IMR-90 (cell line): ENCODE results near the gene EDEM1. TPM values are rescaled to one million over a fixed set of nuclear protein-coding genes. Genes with fewer than 3 reads are reported as not detected.
A peak's percentile ranks its signal among the peaks of the same experiment; 100 is the strongest.

Experiments
- ATAC-seq: fragments of 200-7000 bp; cut with Tn5 transposase; 2 replicates; pipeline ENCODE4 v1.9.1; 2020; ENCODE audit warnings: low read depth, mild to moderate bottlenecking, moderate library complexity
- BruUV-seq: library from RNA; stranded (reverse); fragments of 400-500 nt; replicated peaks from 2 replicates; lab custom pipeline; 2021; lab: Mats Ljungman, UMichigan
- CTCF ChIA-PET: fragments of 300-600 bp; formaldehyde crosslinking; extraction: SDS; loops from one replicate; lab custom pipeline; 2021; ENCODE audit warnings: antibody characterized with exemption; lab: Yijun Ruan, JAX
- POLR2A ChIA-PET: fragments of 300-600 bp; sonication (Branson Sonifier 250); formaldehyde crosslinking; loops from one replicate; lab custom pipeline; 2022; ENCODE audit warnings: antibody characterized with exemption; ENCODE audit not compliant: unreplicated experiment; lab: Charles Lee
- DNase-seq: peaks from one replicate; pipeline ENCODE4 v3.0.0; 2013
- H2AFZ ChIP-seq: replicated peaks from 2 replicates; pipeline ENCODE3; 2013; ENCODE audit warnings: low read length, mild to moderate bottlenecking; ENCODE audit not compliant: poor library complexity
- H2AK5ac ChIP-seq: 2 replicates; pipeline ENCODE4 v1.6.1; 2013; ENCODE audit warnings: low read depth, low read length, inconsistent platforms
- H2AK9ac ChIP-seq: replicated peaks from 2 replicates; pipeline ENCODE3; 2013; ENCODE audit warnings: mild to moderate bottlenecking, low read depth, low read length, moderate library complexity; ENCODE audit not compliant: poor library complexity
- H2BK120ac ChIP-seq: 2 replicates; pipeline ENCODE4 v1.6.1; 2013; ENCODE audit warnings: low read depth, low read length, inconsistent platforms
- H2BK15ac ChIP-seq: 3 replicates; pipeline ENCODE4 v1.6.1; 2013; ENCODE audit warnings: low read depth, low read length, inconsistent platforms
- H2BK20ac ChIP-seq: 2 replicates; pipeline ENCODE4 v1.6.1; 2013; ENCODE audit warnings: low read depth, mild to moderate bottlenecking, inconsistent platforms, low read length, moderate library complexity
- H2BK5ac ChIP-seq: 2 replicates; pipeline ENCODE4 v1.6.1; 2013; ENCODE audit warnings: mild to moderate bottlenecking, low read depth, low read length, inconsistent platforms; ENCODE audit not compliant: poor library complexity, severe bottlenecking
- H3K14ac ChIP-seq: replicated peaks from 2 replicates; pipeline ENCODE4 v1.6.1; 2013; ENCODE audit warnings: low read depth, low read length, inconsistent platforms
- H3K18ac ChIP-seq: 2 replicates; pipeline ENCODE4 v1.6.1; 2013; ENCODE audit warnings: low read depth, low read length, control low read depth
- H3K23ac ChIP-seq: 2 replicates; pipeline ENCODE4 v1.6.1; 2013; ENCODE audit warnings: low read depth, low read length, inconsistent platforms
- H3K27ac ChIP-seq: 2 replicates; pipeline ENCODE4 v1.5.1; 2013; ENCODE audit warnings: mild to moderate bottlenecking, control low read depth, low read length; ENCODE audit not compliant: insufficient read depth
- H3K27me3 ChIP-seq: 2 replicates; pipeline ENCODE4 v1.6.1; 2013; ENCODE audit warnings: low read length; ENCODE audit not compliant: control insufficient read depth, insufficient read depth
- H3K36me3 ChIP-seq: 2 replicates; pipeline ENCODE4 v1.6.1; 2013; ENCODE audit warnings: low read length, mixed read lengths; ENCODE audit not compliant: control insufficient read depth, insufficient read depth
- H3K4ac ChIP-seq: 2 replicates; pipeline ENCODE4 v1.6.1; 2013; ENCODE audit warnings: low read depth, low read length, inconsistent platforms
- H3K4me1 ChIP-seq: 2 replicates; pipeline ENCODE4 v1.6.1; 2013; ENCODE audit warnings: low read length, mixed read lengths; ENCODE audit not compliant: control insufficient read depth, insufficient read depth
- H3K4me2 ChIP-seq: 2 replicates; pipeline ENCODE4 v1.6.1; 2013; ENCODE audit warnings: low read depth, mild to moderate bottlenecking, control low read depth, low read length, moderate library complexity
- H3K4me3 ChIP-seq: 2 replicates; pipeline ENCODE4 v1.5.1; 2013; ENCODE audit warnings: low read depth, mild to moderate bottlenecking, control low read depth, low read length, moderate library complexity; ENCODE audit not compliant: insufficient read depth
- H3K56ac ChIP-seq: 2 replicates; pipeline ENCODE4 v1.6.1; 2013; ENCODE audit warnings: low read length, inconsistent platforms; ENCODE audit not compliant: insufficient read depth; ENCODE audit errors: extremely low read depth
- H3K79me1 ChIP-seq, 2 experiments: 2 replicates each; pipeline ENCODE4 v1.6.1; 2013; ENCODE audit warnings: low read length in 2 of 2, inconsistent platforms in 1 of 2, low read depth in 1 of 2
- H3K9ac ChIP-seq: 2 replicates; pipeline ENCODE4 v1.6.1; 2013; ENCODE audit warnings: low read depth, low read length, control low read depth
- H3K9me1 ChIP-seq: 2 replicates; pipeline ENCODE4 v1.6.1; 2013; ENCODE audit warnings: low read length, inconsistent platforms; ENCODE audit not compliant: insufficient read depth
- H3K9me3 ChIP-seq: 2 replicates; pipeline ENCODE4 v1.6.1; 2013; ENCODE audit warnings: low read length; ENCODE audit not compliant: control insufficient read depth, insufficient read depth
- H4K20me1 ChIP-seq: 2 replicates; pipeline ENCODE4 v1.6.1; 2013; ENCODE audit warnings: low read length, inconsistent platforms; ENCODE audit not compliant: insufficient read depth
- H4K5ac ChIP-seq: 2 replicates; pipeline ENCODE4 v1.6.1; 2013; ENCODE audit warnings: mild to moderate bottlenecking, low read depth, low read length, control low read depth
- H4K8ac ChIP-seq, 2 experiments: 2 replicates each; pipeline ENCODE4 v1.6.1; 2013; ENCODE audit warnings: low read depth in 2 of 2, low read length in 2 of 2, control low read depth in 1 of 2, inconsistent platforms in 1 of 2
- H4K91ac ChIP-seq: 2 replicates; pipeline ENCODE4 v1.6.1; 2013; ENCODE audit warnings: low read depth, low read length, inconsistent platforms; ENCODE audit not compliant: insufficient read depth
- BHLHE40 ChIP-seq: fragments of 150-350 bp; IDR thresholded peaks from 2 replicates; pipeline ENCODE4 v1.6.1; 2016; ENCODE audit warnings: mild to moderate bottlenecking, low read depth, low read length
- CEBPB ChIP-seq: IDR thresholded peaks from 2 replicates; pipeline ENCODE4 v1.6.1; 2012; ENCODE audit warnings: low read depth, low read length, improper control_type of control experiment
- CTCF ChIP-seq: conservative IDR thresholded peaks from 2 replicates; pipeline ENCODE4 v1.5.1; 2012; ENCODE audit warnings: mild to moderate bottlenecking, low read depth, low read length, improper control_type of control experiment
- FOS ChIP-seq: fragments of 150-350 bp; IDR thresholded peaks from 2 replicates; pipeline ENCODE4 v1.6.1; 2016; ENCODE audit warnings: low read depth, low read length
- MAFK ChIP-seq: IDR thresholded peaks from 2 replicates; pipeline ENCODE4 v1.6.1; 2012; ENCODE audit warnings: low read depth, low read length, improper control_type of control experiment
- MAZ ChIP-seq: IDR thresholded peaks from 2 replicates; pipeline ENCODE4 v1.6.1; 2012; ENCODE audit warnings: low read depth, mild to moderate bottlenecking, low read length, improper control_type of control experiment, moderate library complexity, borderline replicate concordance
- MXI1 ChIP-seq: IDR thresholded peaks from 2 replicates; pipeline ENCODE4 v1.6.1; 2012; ENCODE audit warnings: low read depth, mild to moderate bottlenecking, low read length, moderate library complexity, borderline replicate concordance
- NFE2L2 ChIP-seq: fragments of 150-350 bp; IDR thresholded peaks from 2 replicates; pipeline ENCODE4 v1.6.1; 2016; ENCODE audit warnings: low read depth, mild to moderate bottlenecking, low read length
- RAD21 ChIP-seq: IDR thresholded peaks from 2 replicates; pipeline ENCODE4 v1.6.1; 2012; ENCODE audit warnings: low read length, improper control_type of control experiment
- RFX5 ChIP-seq: IDR thresholded peaks from 2 replicates; pipeline ENCODE4 v1.8.0; 2012; ENCODE audit warnings: low read depth, mild to moderate bottlenecking, low read length, moderate library complexity
- SMC3 ChIP-seq: fragments of 150-350 bp; IDR thresholded peaks from 2 replicates; pipeline ENCODE4 v1.6.1; 2016; ENCODE audit warnings: low read depth, mild to moderate bottlenecking, antibody characterized with exemption, low read length, moderate library complexity
- WGBS, 2 experiments: methylation state at CpG; one replicate each; pipeline versions ENCODE4 v1.1.5 to v1.1.7; 2013; ENCODE audit warnings: missing lambda C conversion rate in 2 of 2; ENCODE audit not compliant: insufficient read length in 1 of 2; ENCODE audit errors: extremely low coverage in 2 of 2; 5-methylcytosine and 5-hydroxymethylcytosine counted together
- dilution Hi-C: fragments of 300-500 bp; cut with HindIII; formaldehyde crosslinking; loops from one replicate; pipeline ENCODE4 v1.14.3; 2018; ENCODE audit warnings: low sequenced_read_pairs; ENCODE audit not compliant: unreplicated experiment
- in situ Hi-C: fragments of 300-500 bp; cut with MboI; formaldehyde crosslinking; loops from 3 replicates; pipeline ENCODE4 v1.14.3; 2019; ENCODE audit warnings: low sequenced_read_pairs, inconsistent platforms, mixed read lengths
- intact Hi-C: fragments of 100-400 bp; cut with micrococcal nuclease; formaldehyde crosslinking; loops from 2 replicates; pipeline ENCODE4 v1.10.0; 2022
- polyA plus RNA-seq, 3 experiments: library from polyadenylated mRNA; depleted of rRNA; stranded (reverse); fragments of >200 nt; gene quantifications; 2 replicates each; pipeline ENCODE4 v1.2.3, GENCODE V29; 2012; ENCODE audit warnings: low replicate concordance in 1 of 3
- total RNA-seq: library from RNA; depleted of rRNA; stranded (reverse); fragments of >200 nt; gene quantifications from 2 replicates; pipeline ENCODE4 v1.2.3, GENCODE V29; 2012

Gene EDEM1
- total and polyA plus RNA-seq, 2 of the 4 experiments (the other 2 are of a cell fraction), result 23.5 to 27.0 TPM

GRCh38 chr3:5160940-5161858, 26.3 kb upstream of the EDEM1 start (continued):
- TF ChIP-seq CTCF, result no peak

- no peak overlapping the region for H2AK9ac ChIP-seq
- H3K4me1 ChIP-seq, result peaks cover 10% of the 10 kb centered on the region
- no peak overlapping the region for H2BK120ac ChIP-seq
- H2BK15ac ChIP-seq, result no peak overlapping the region
- intact Hi-C loops (loop anchor here (5.0 kb wide), 1 partner anchor 35 kb away; no protein-coding TSS in a partner anchor), in situ Hi-C loops (no loop called here), dilution Hi-C loops (no loop called here)
- BruUV-seq, result no TSS peak
- ATAC-seq (peak; percentile 76), DNase-seq (peak; percentile 79)
- peaks cover 64% of the 10 kb centered on the region for H4K20me1 ChIP-seq
- POLR2A ChIA-PET, result no interaction called here
- peak overlapping the region; percentile 7 for H2BK5ac ChIP-seq
- no peak overlapping the region for H3K56ac ChIP-seq
- no peak overlapping the region; the same call in 1 of the 2 replicates for H3K18ac ChIP-seq
- no peak overlapping the region for H3K14ac ChIP-seq
- H3K9ac ChIP-seq, result no peak overlapping the region
- H4K8ac ChIP-seq, result no peak overlapping the region; a peak in 1 of 4 replicates
- no peak overlapping the region for H4K91ac ChIP-seq
- H3K4me2 ChIP-seq, result peak overlapping the region; percentile 60; the same call in 1 of the 2 replicates
- H2AFZ ChIP-seq, result no peak overlapping the region
- peaks cover 10% of the 10 kb centered on the region for H3K9me1 ChIP-seq
- no peaks in the 10 kb centered on the region for H3K9me3 ChIP-seq
- H4K5ac ChIP-seq, result no peak overlapping the region
- no peak overlapping the region for H3K4ac ChIP-seq
- H3K4me3 ChIP-seq, result no peak overlapping the region
- no peak overlapping the region for H2BK20ac ChIP-seq
- TF ChIP-seq BHLHE40 (no peak), MXI1 (no peak), FOS (no peak), CTCF (no peak), CEBPB (no peak), NFE2L2 (no peak), MAZ (no peak), RAD21 (no peak), SMC3 (no peak), RFX5 (no peak), MAFK (no peak)
- no peak overlapping the region for H2AK5ac ChIP-seq
- H3K27ac ChIP-seq, result no peak overlapping the region
- no CpG with 5 or more reads among the region's 1 CpG for WGBS, 2 experiments
- H3K79me1 ChIP-seq, result peaks cover 17 to 65% of the 10 kb centered on the region in 2 experiments
- H3K36me3 ChIP-seq, result no peaks in the 10 kb centered on the region
- CTCF ChIA-PET, result interaction anchor here (1.3 kb wide), 2 partner anchors 16 to 24 kb away, joined by 3 to 6 read pairs; no protein-coding TSS in a partner anchor
- no peaks in the 10 kb centered on the region for H3K27me3 ChIP-seq
- H3K23ac ChIP-seq, result 0 out of 2 replicates have a peak overlapping the region, but pooled peaks have one; percentile 36
Observed at GRCh38 chr3:5162102-5162501, 25.4 kb upstream of the EDEM1 start.
